SK-N-SH (cell line): Measurements from ENCODE around the gene HPX. TPM values are rescaled to one million over a fixed set of nuclear protein-coding genes. Genes with fewer than 3 reads are reported as not detected.

Experiments
- CTCF ChIA-PET: fragments of 300-600, 350-600 bp; formaldehyde crosslinking; extraction: SDS; loops from one replicate; lab custom pipeline; 2021; lab: Yijun Ruan, JAX
- POLR2A ChIA-PET: fragments of 350-600 bp; sonication (Branson Sonifier 250); formaldehyde crosslinking; extraction: SDS; loops from one replicate; lab custom pipeline; 2020; ENCODE audit warnings: antibody characterized with exemption, inconsistent platforms; lab: Yijun Ruan, JAX
- DNase-seq: peaks from one replicate; pipeline ENCODE4 v3.0.0; 2012
- H2AFZ ChIP-seq: fragments of 200-600 bp; sonication (generic); 2 replicates; pipeline ENCODE4 v1.8.1; 2016; ENCODE audit warnings: antibody characterized with exemption, mild to moderate bottlenecking, low read depth
- H3F3A ChIP-seq: fragments of 200-600 bp; sonication (generic); replicated peaks from 2 replicates; pipeline ENCODE3; 2016; ENCODE audit warnings: antibody characterized with exemption, mild to moderate bottlenecking; ENCODE audit not compliant: insufficient read depth
- H3K27ac ChIP-seq, 2 experiments: fragments of 200-500 bp in 1 of 2; fragments of 200-600 bp in 1 of 2; sonication (Bioruptor generic) in 1 of 2; sonication (generic), shearing (Covaris generic) in 1 of 2; 2 replicates each; pipeline versions ENCODE4 v1.5.1 to v1.6.1; 2014 to 2016; ENCODE audit warnings: low read depth in 2 of 2, inconsistent platforms in 1 of 2, low read length in 1 of 2, mild to moderate bottlenecking in 1 of 2, mixed read lengths in 1 of 2
- H3K27me3 ChIP-seq: fragments of 200-600 bp; sonication (generic), shearing (Covaris generic); 2 replicates; pipeline ENCODE4 v1.6.1; 2016; ENCODE audit warnings: mixed run types; ENCODE audit not compliant: insufficient read depth
- H3K36me3 ChIP-seq, 2 experiments: fragments of 200-500 bp in 1 of 2; fragments of 200-600 bp in 1 of 2; sonication (Bioruptor generic) in 1 of 2; sonication (generic) in 1 of 2; replicated peaks in 1 of 2; 2 replicates each; pipeline versions ENCODE3 to v1.5.1; 2014 to 2016; ENCODE audit warnings: low read length in 1 of 2, mild to moderate bottlenecking in 1 of 2; ENCODE audit not compliant: insufficient read depth in 2 of 2, control insufficient read depth in 1 of 2
- H3K4me1 ChIP-seq, 2 experiments: fragments of 200-500 bp in 1 of 2; fragments of 200-600 bp in 1 of 2; sonication (Bioruptor generic) in 1 of 2; sonication (generic), shearing (Covaris generic) in 1 of 2; 2 replicates each; pipeline versions ENCODE4 v1.5.1 to v1.6.1; 2014 to 2016; ENCODE audit warnings: low read depth in 1 of 2, low read length in 1 of 2, mixed run types in 1 of 2; ENCODE audit not compliant: insufficient read depth in 2 of 2, control insufficient read depth in 1 of 2
- H3K4me2 ChIP-seq: fragments of 200-600 bp; sonication (generic), shearing (Covaris generic); 2 replicates; pipeline ENCODE4 v1.6.1; 2017; ENCODE audit warnings: mixed run types
- H3K4me3 ChIP-seq, 2 experiments: fragments of 200-500 bp in 1 of 2; fragments of 200-600 bp in 1 of 2; sonication (Bioruptor generic) in 1 of 2; sonication (generic), shearing (Covaris generic) in 1 of 2; 2 replicates each; pipeline versions ENCODE4 v1.5.1 to v1.8.1; 2014 to 2016; ENCODE audit warnings: low read depth in 2 of 2, inconsistent platforms in 1 of 2, low read length in 1 of 2, mild to moderate bottlenecking in 1 of 2, mixed read lengths in 1 of 2, moderate library complexity in 1 of 2
- H3K79me2 ChIP-seq: fragments of 200-600 bp; sonication (generic); 2 replicates; pipeline ENCODE4 v1.8.1; 2017; ENCODE audit warnings: mild to moderate bottlenecking; ENCODE audit not compliant: insufficient read depth
- H3K9ac ChIP-seq: fragments of 200-600 bp; sonication (generic); 2 replicates; pipeline ENCODE4 v1.6.1; 2017; ENCODE audit warnings: mixed run types
- H3K9me2 ChIP-seq: fragments of 200-600 bp; sonication (generic); 2 replicates; pipeline ENCODE4 v1.6.1; 2017; ENCODE audit warnings: mixed run types
- H3K9me3 ChIP-seq: fragments of 200-600 bp; sonication (generic); 2 replicates; pipeline ENCODE4 v1.6.1; 2017; ENCODE audit warnings: mixed run types, mild to moderate bottlenecking, moderate library complexity
- H4K20me1 ChIP-seq: fragments of 200-600 bp; sonication (generic); 2 replicates; pipeline ENCODE4 v1.6.1; 2017; ENCODE audit warnings: mild to moderate bottlenecking, mixed run types; ENCODE audit not compliant: insufficient read depth
- ELF1 ChIP-seq: IDR thresholded peaks from 2 replicates; pipeline ENCODE4 v1.4.0; 2012
- EP300 ChIP-seq, 2 experiments: IDR thresholded peaks; 2 replicates each; pipeline versions ENCODE4 v1.4.0 to v1.6.1; 2012; ENCODE audit warnings: borderline replicate concordance in 1 of 2, low read depth in 1 of 2, low read length in 1 of 2
- FOSL2 ChIP-seq: IDR thresholded peaks from 2 replicates; pipeline ENCODE4 v1.4.0; 2012; ENCODE audit warnings: low read depth, mild to moderate bottlenecking, moderate library complexity, borderline replicate concordance
- NFIC ChIP-seq: IDR thresholded peaks from 2 replicates; pipeline ENCODE4 v1.4.0; 2012; ENCODE audit warnings: borderline replicate concordance
- POLR2AphosphoS5 ChIP-seq: IDR thresholded peaks from 2 replicates; pipeline ENCODE4 v1.6.1; 2012; ENCODE audit warnings: low read depth, low read length
- RAD21 ChIP-seq: IDR thresholded peaks from 2 replicates; pipeline ENCODE4 v1.6.1; 2012; ENCODE audit warnings: mild to moderate bottlenecking, low read length
- RCOR1 ChIP-seq: fragments of 150-350 bp; IDR thresholded peaks from 2 replicates; pipeline ENCODE4 v1.6.1; 2017; ENCODE audit warnings: antibody characterized with exemption, low read length
- RXRA ChIP-seq: IDR thresholded peaks from 2 replicates; pipeline ENCODE4 v1.4.0; 2012; ENCODE audit warnings: low read depth, mild to moderate bottlenecking, borderline replicate concordance
- SIN3A ChIP-seq: IDR thresholded peaks from 2 replicates; pipeline ENCODE4 v1.6.1; 2012; ENCODE audit warnings: low read depth, mild to moderate bottlenecking, low read length, moderate library complexity, borderline replicate concordance
- TCF12 ChIP-seq: IDR thresholded peaks from 2 replicates; pipeline ENCODE4 v1.4.0; 2012
- USF2 ChIP-seq: fragments of 150-350 bp; IDR thresholded peaks from 2 replicates; pipeline ENCODE4 v1.6.1; 2017; ENCODE audit warnings: antibody characterized with exemption, low read length, low read depth, borderline replicate concordance
- YY1 ChIP-seq: IDR thresholded peaks from 2 replicates; pipeline ENCODE4 v1.4.0; 2012; ENCODE audit warnings: low read depth, mild to moderate bottlenecking
- WGBS: methylation state at CpG from one replicate; pipeline ENCODE4 v1.1.6; 2017; ENCODE audit warnings: low lambda C conversion rate; 5-methylcytosine and 5-hydroxymethylcytosine counted together
- polyA plus RNA-seq, 3 experiments: library from polyadenylated mRNA; depleted of rRNA; stranded (reverse); fragments of >200 nt; gene quantifications; 2 replicates each; pipeline ENCODE4 v1.2.3, GENCODE V29; 2012
- TF ChIP-seq, protein P1 (sequence below): IDR thresholded peaks from 2 replicates; pipeline ENCODE4 v1.6.1; 2012; ENCODE audit warnings: mild to moderate bottlenecking, low read depth, low read length, moderate library complexity
- TF ChIP-seq, protein P2 (sequence below): fragments of 150-350 bp; IDR thresholded peaks from 2 replicates; pipeline ENCODE4 v1.6.1; 2016; ENCODE audit warnings: mild to moderate bottlenecking, low read depth, low read length
- TF ChIP-seq, protein P3 (sequence below): IDR thresholded peaks from 2 replicates; pipeline ENCODE4 v1.4.0; 2012; ENCODE audit warnings: low read depth

The HPX gene
- polyA plus RNA-seq, 1 of the 3 experiments (the other 2 are of a cell fraction): 1.8 TPM

GRCh38 chr11:6448574-6448973 is 7.8 kb upstream of the HPX start:
- no peaks in the 10 kb centered on the region for H3F3A ChIP-seq
- H3K4me1 ChIP-seq: no peaks in the 10 kb centered on the region

More at GRCh38 chr11:6448574-6448973, 7.8 kb upstream of the HPX start:
- 88% methylated on average over 3 of the region's 3 CpGs for WGBS
- no peak overlapping the region for H3K4me2 ChIP-seq
- peaks cover 11 to 55% of the 10 kb centered on the region in 2 experiments for H3K36me3 ChIP-seq
- no peak overlapping the region for H3K27ac ChIP-seq
- no peaks in the 10 kb centered on the region for H3K79me2 ChIP-seq
- no peak overlapping the region for H3K9ac ChIP-seq
- H3K4me3 ChIP-seq: no peak overlapping the region
- H3K9me3 ChIP-seq: no peaks in the 10 kb centered on the region
- H3K27me3 ChIP-seq: no peaks in the 10 kb centered on the region
- ChIA-PET POLR2A (no interaction called here), CTCF (interaction anchor here (1.3 to 14.7 kb wide), 4 partner anchors 10 to 71 kb away, joined by 3 to 360 read pairs (median 6); no protein-coding TSS in a partner anchor)
- H2AFZ ChIP-seq: no peak overlapping the region
- no peak for TF ChIP-seq NFIC
- TF ChIP-seq SIN3A: no peak
- TF ChIP-seq, protein P1, sequence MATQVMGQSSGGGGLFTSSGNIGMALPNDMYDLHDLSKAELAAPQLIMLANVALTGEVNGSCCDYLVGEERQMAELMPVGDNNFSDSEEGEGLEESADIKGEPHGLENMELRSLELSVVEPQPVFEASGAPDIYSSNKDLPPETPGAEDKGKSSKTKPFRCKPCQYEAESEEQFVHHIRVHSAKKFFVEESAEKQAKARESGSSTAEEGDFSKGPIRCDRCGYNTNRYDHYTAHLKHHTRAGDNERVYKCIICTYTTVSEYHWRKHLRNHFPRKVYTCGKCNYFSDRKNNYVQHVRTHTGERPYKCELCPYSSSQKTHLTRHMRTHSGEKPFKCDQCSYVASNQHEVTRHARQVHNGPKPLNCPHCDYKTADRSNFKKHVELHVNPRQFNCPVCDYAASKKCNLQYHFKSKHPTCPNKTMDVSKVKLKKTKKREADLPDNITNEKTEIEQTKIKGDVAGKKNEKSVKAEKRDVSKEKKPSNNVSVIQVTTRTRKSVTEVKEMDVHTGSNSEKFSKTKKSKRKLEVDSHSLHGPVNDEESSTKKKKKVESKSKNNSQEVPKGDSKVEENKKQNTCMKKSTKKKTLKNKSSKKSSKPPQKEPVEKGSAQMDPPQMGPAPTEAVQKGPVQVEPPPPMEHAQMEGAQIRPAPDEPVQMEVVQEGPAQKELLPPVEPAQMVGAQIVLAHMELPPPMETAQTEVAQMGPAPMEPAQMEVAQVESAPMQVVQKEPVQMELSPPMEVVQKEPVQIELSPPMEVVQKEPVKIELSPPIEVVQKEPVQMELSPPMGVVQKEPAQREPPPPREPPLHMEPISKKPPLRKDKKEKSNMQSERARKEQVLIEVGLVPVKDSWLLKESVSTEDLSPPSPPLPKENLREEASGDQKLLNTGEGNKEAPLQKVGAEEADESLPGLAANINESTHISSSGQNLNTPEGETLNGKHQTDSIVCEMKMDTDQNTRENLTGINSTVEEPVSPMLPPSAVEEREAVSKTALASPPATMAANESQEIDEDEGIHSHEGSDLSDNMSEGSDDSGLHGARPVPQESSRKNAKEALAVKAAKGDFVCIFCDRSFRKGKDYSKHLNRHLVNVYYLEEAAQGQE: no peak
- no peak for TF ChIP-seq USF2
- TF ChIP-seq RAD21: no peak
- no peak for TF ChIP-seq TCF12
- no peak for TF ChIP-seq RXRA
- no peak for TF ChIP-seq RCOR1
- TF ChIP-seq, protein P2, sequence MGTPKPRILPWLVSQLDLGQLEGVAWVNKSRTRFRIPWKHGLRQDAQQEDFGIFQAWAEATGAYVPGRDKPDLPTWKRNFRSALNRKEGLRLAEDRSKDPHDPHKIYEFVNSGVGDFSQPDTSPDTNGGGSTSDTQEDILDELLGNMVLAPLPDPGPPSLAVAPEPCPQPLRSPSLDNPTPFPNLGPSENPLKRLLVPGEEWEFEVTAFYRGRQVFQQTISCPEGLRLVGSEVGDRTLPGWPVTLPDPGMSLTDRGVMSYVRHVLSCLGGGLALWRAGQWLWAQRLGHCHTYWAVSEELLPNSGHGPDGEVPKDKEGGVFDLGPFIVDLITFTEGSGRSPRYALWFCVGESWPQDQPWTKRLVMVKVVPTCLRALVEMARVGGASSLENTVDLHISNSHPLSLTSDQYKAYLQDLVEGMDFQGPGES: no peak
- TF ChIP-seq ELF1: no peak
- no peak for TF ChIP-seq POLR2AphosphoS5
- TF ChIP-seq, protein P3, sequence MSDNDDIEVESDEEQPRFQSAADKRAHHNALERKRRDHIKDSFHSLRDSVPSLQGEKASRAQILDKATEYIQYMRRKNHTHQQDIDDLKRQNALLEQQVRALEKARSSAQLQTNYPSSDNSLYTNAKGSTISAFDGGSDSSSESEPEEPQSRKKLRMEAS: no peak
- TF ChIP-seq FOSL2: no peak
- no peak for TF ChIP-seq EP300 (IDR thresholded peaks at IDR 0.05; ENCODE audit: borderline replicate concordance in 1 of 2, low read depth in 1 of 2, low read length in 1 of 2)
- no peak for TF ChIP-seq YY1
- no peak for DNase-seq
- H3K9me2 ChIP-seq: no peaks in the 10 kb centered on the region
- no peaks in the 10 kb centered on the region for H4K20me1 ChIP-seq
